Stimulated activated CD4-positive, alpha-beta T cell treated with anti-CD3 and anti-CD28 coated beads, Interleukin-12 subunit alpha, Interleukin-12 subunit beta, amount 100 ng/mL, for 4 hours (primary cell): ENCODE data around the gene KCNQ2.

Experiments used
- DNase-seq: peaks from one replicate; pipeline ENCODE4 v3.0.0-alpha.2; 2020

KCNQ2 gene

GRCh38 chr20:63365601-63366389 lies 106.7 kb downstream of the KCNQ2 start:
- no peak for DNase-seq

- no peak for DNase-seq
Observed at GRCh38 chr20:63364801-63365585, 107.5 kb downstream of the KCNQ2 start.

- DNase-seq = no peak
Observed at GRCh38 chr20:63363981-63364561, 108.4 kb downstream of the KCNQ2 start.

GRCh38 chr20:63363013-63363957 lies 109.2 kb downstream of the KCNQ2 start:
- DNase-seq = no peak

GRCh38 chr20:63362436-63363009 lies 109.9 kb downstream of the KCNQ2 start:
- no peak for DNase-seq

GRCh38 chr20:63361519-63362435 lies 110.7 kb downstream of the KCNQ2 start:
- no peak for DNase-seq

- DNase-seq = no peak
Observed at GRCh38 chr20:63360850-63361518, 111.5 kb downstream of the KCNQ2 start, which contains the start of gene CHRNA4. Gene CHRNA4 (minus strand): TSS chr20:63361349. CDS start chr20:63361165, 184 bp downstream.

GRCh38 chr20:63359937-63360849 lies 112.3 kb downstream of the KCNQ2 start:
- no peak for DNase-seq

GRCh38 chr20:63359164-63359934 lies 113.1 kb downstream of the KCNQ2 start:
- DNase-seq = no peak

- DNase-seq = no peak
Observed at GRCh38 chr20:63357921-63358905, 114.2 kb downstream of the KCNQ2 start.

GRCh38 chr20:63356931-63357879 lies 115.2 kb downstream of the KCNQ2 start:
- no peak for DNase-seq

- no peak for DNase-seq
Observed at GRCh38 chr20:63356511-63356910, 115.9 kb downstream of the KCNQ2 start.

GRCh38 chr20:63355781-63356295 lies 116.6 kb downstream of the KCNQ2 start:
- DNase-seq = no peak

- no peak for DNase-seq
Observed at GRCh38 chr20:63354636-63355350, 117.7 kb downstream of the KCNQ2 start.

GRCh38 chr20:63352811-63353221 lies 119.6 kb downstream of the KCNQ2 start:
- no peak for DNase-seq
